AG04450 (cell line): Measurements from ENCODE around the gene GCC2. TPM values are rescaled to one million over a fixed set of nuclear protein-coding genes. Genes with fewer than 3 reads are reported as not detected.
"Not testable (repeated sequence)": the region's sequence is repeated elsewhere in the genome, so short reads cannot be mapped to it uniquely, and the experiment has no call there.

Source experiments
- CTCF ChIA-PET: fragments of 300-600, 350-600 bp; formaldehyde crosslinking; extraction: SDS; loops from one replicate; lab custom pipeline; 2022; ENCODE audit warnings: antibody characterized with exemption, inconsistent platforms; lab: Charles Lee
- POLR2A ChIA-PET: fragments of 350-600 bp; formaldehyde crosslinking; extraction: SDS; loops from one replicate; lab custom pipeline; 2021; ENCODE audit warnings: antibody characterized with exemption, inconsistent platforms; lab: Yijun Ruan, JAX
- DNase-seq: peaks from one replicate; pipeline ENCODE4 v3.0.0-alpha.2; 2011; ENCODE audit warnings: low read depth, low spot score
- H3K27ac ChIP-seq: one replicate; pipeline ENCODE4 v1.5.1; 2012; ENCODE audit warnings: low read depth, low read length, control low read depth
- H3K27me3 ChIP-seq: one replicate; pipeline ENCODE4 v1.6.0; 2012; ENCODE audit warnings: low read length; ENCODE audit not compliant: control insufficient read depth, insufficient read depth
- H3K4me3 ChIP-seq: 2 replicates; pipeline ENCODE4 v1.5.1; 2011; ENCODE audit warnings: mild to moderate bottlenecking, low read depth, low read length, control low read depth
- H3K9me3 ChIP-seq: 2 replicates; pipeline ENCODE4 v1.5.1; 2012; ENCODE audit warnings: low read length; ENCODE audit not compliant: control insufficient read depth, insufficient read depth
- polyA plus RNA-seq: library from polyadenylated mRNA; depleted of rRNA; stranded (reverse); fragments of >200 nt; gene quantifications from 2 replicates; pipeline ENCODE4 v1.2.3, GENCODE V29; 2011; rRNA removed
- small RNA-seq: library from RNA; depleted of rRNA; stranded (forward); fragments of <200 nt; gene quantifications from one replicate; pipeline ENCODE3, GENCODE V24; 2012; ENCODE audit warnings: low read depth; ENCODE audit not compliant: insufficient read length
- TF ChIP-seq, protein P1 (sequence below): IDR thresholded peaks from 2 replicates; pipeline ENCODE4 v1.5.1; 2011; ENCODE audit warnings: low read depth, low read length, control low read depth, inconsistent platforms

GCC2 gene
- polyA plus RNA-seq, 1 experiment, result 19.5 TPM

DNA sequence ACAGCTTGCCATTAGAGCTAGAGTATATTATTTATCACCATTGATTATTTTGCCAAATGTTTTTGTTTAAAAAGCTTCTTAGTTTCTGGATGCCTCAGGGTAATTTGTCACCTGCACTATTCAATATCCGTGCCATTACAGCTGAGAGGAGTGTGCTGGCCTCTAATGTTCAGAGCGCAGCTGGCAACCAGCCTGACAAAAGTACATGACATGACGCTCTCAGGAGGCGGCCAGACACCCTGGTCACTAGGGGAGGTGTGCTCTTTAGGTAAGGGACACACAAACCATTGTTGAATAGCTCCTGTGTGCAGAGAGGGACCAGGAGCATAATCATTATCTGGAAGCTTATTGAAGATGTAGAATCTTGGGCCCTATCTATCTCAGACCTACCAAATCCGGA, 105.5 kb downstream of the GCC2 start:
- no peak overlapping the region for H3K4me3 ChIP-seq
- TF ChIP-seq, protein P1, sequence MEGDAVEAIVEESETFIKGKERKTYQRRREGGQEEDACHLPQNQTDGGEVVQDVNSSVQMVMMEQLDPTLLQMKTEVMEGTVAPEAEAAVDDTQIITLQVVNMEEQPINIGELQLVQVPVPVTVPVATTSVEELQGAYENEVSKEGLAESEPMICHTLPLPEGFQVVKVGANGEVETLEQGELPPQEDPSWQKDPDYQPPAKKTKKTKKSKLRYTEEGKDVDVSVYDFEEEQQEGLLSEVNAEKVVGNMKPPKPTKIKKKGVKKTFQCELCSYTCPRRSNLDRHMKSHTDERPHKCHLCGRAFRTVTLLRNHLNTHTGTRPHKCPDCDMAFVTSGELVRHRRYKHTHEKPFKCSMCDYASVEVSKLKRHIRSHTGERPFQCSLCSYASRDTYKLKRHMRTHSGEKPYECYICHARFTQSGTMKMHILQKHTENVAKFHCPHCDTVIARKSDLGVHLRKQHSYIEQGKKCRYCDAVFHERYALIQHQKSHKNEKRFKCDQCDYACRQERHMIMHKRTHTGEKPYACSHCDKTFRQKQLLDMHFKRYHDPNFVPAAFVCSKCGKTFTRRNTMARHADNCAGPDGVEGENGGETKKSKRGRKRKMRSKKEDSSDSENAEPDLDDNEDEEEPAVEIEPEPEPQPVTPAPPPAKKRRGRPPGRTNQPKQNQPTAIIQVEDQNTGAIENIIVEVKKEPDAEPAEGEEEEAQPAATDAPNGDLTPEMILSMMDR, result no peak
- ChIA-PET CTCF (no interaction called here), POLR2A (no interaction called here)
- H3K27ac ChIP-seq, result no peak overlapping the region
- H3K27me3 ChIP-seq, result no peaks in the 10 kb centered on the region
- no peaks in the 10 kb centered on the region for H3K9me3 ChIP-seq
- no peak for DNase-seq

DNA sequence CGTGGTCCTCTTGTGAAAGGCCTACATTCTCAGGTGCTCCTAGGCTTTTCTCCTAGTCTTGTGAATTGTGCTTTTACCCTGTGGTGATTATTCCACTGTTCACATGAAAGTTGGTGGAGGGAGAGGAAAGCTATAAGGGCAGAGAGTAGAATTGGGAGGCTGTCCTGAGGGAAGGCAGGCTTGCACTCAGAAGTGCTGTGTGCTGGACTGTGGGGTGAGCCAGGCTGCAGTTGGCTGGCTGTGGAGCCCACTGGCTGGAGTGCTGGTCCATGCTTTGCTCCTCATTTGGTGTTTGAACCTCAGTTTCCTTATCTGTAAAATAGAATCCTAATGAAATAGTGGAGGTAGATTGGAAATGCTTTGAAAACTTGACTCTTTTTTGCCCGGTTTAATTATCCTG, 106.6 kb downstream of the GCC2 start:
- no peak for DNase-seq
- Histone ChIP-seq H3K4me3 (no peak overlapping the region), H3K27me3 (no peaks in the 10 kb centered on the region), H3K9me3 (no peaks in the 10 kb centered on the region), H3K27ac (no peak overlapping the region)
- TF ChIP-seq, protein P1, result no peak
- POLR2A ChIA-PET, result no interaction called here
- CTCF ChIA-PET, result no interaction called here

DNA sequence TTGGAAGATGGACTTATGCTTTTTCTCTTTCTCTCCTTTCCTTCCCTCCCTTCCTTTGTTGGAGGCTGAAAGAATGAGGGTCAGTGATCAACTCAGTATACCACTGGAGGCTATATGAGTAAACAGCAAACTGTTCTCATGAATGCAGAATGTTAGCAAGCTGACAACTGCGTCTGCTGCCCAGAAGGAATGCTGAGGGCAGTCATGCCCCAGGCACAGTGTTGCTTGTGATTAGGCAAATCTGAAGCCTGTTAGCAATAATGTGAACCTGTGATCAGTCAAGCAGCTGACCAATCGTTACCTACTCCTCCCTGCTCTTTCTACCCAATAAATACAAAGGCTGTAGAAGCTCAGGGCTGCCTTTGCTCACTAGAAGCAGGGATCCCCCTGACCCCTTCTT, 107.6 kb downstream of the GCC2 start:
- H3K27ac ChIP-seq, H3K4me3 ChIP-seq, H3K9me3 ChIP-seq, POLR2A ChIA-PET, H3K27me3 ChIP-seq, CTCF ChIA-PET, DNase-seq: not testable (repeated sequence)

Small RNAs within 50 kb of the gene (small RNA-seq; reads per million reads assigned to genes)
- gene SMIM12P1, result not detected

Other genes with a start within 250 kb of the GCC2 start
- not detected in 2 replicates for gene SULT1C3, start 209.2 kb upstream of the GCC2 start, polyA plus RNA-seq
- 0.04 and 0.11 TPM in 2 replicates for gene SULT1C2, start 160.3 kb upstream of the GCC2 start, polyA plus RNA-seq
- 4.0 and 4.1 TPM in 2 replicates for gene SULT1C4, start 71.3 kb upstream of the GCC2 start, polyA plus RNA-seq
- 87.3 and 95.0 TPM in 2 replicates for gene LIMS1, start 85.3 kb downstream of the GCC2 start, polyA plus RNA-seq